H1 (cell line): ENCODE measurements around the gene MDC1. TPM values are rescaled to one million over a fixed set of nuclear protein-coding genes. Genes with fewer than 3 reads are reported as not detected.

ENCODE experiments used
- CTCF ChIA-PET: fragments of 300-600 bp; sonication (Branson Sonifier 250); formaldehyde crosslinking; loops from one replicate; lab custom pipeline; 2021; ENCODE audit not compliant: partially characterized antibody; lab: Charles Lee
- POLR2A ChIA-PET: fragments of 300-600 bp; sonication (Branson Sonifier 250); formaldehyde crosslinking; loops from one replicate; lab custom pipeline; 2021; ENCODE audit warnings: inconsistent platforms; ENCODE audit not compliant: partially characterized antibody; lab: Charles Lee
- DNase-seq, 2 experiments: peaks; one replicate each; pipeline versions ENCODE4 v3.0.0 to v3.0.0-alpha.2; 2010 to 2022; ENCODE audit warnings: low spot score in 2 of 2, low read depth in 1 of 2, mixed read lengths in 1 of 2
- FAIRE-seq: peaks from 2 replicates; lab custom pipeline; 2011; peaks lifted over from hg19 to GRCh38; lab: Jason Lieb, UNC
- H2AFZ ChIP-seq: 2 replicates; pipeline ENCODE4 v1.8.1; 2012; ENCODE audit warnings: low read length, inconsistent platforms
- H2AK5ac ChIP-seq: 2 replicates; pipeline ENCODE4 v1.6.1; 2013; ENCODE audit warnings: low read depth, low read length
- H2BK120ac ChIP-seq: replicated peaks from 2 replicates; pipeline ENCODE3; 2013; ENCODE audit warnings: low read depth, low read length, inconsistent platforms
- H2BK12ac ChIP-seq: 2 replicates; pipeline ENCODE4 v1.6.1; 2013; ENCODE audit warnings: low read depth, low read length
- H2BK15ac ChIP-seq: 2 replicates; pipeline ENCODE4 v1.6.1; 2013; ENCODE audit warnings: low read length
- H2BK20ac ChIP-seq: 2 replicates; pipeline ENCODE4 v1.6.1; 2013; ENCODE audit warnings: low read length
- H2BK5ac ChIP-seq: 2 replicates; pipeline ENCODE4 v1.6.1; 2013; ENCODE audit warnings: low read depth, low read length
- H3K14ac ChIP-seq: 2 replicates; pipeline ENCODE4 v1.6.1; 2013; ENCODE audit warnings: inconsistent platforms; ENCODE audit not compliant: insufficient read length
- H3K18ac ChIP-seq: 2 replicates; pipeline ENCODE4 v1.6.1; 2013; ENCODE audit warnings: low read length; ENCODE audit errors: extremely low read depth
- H3K23ac ChIP-seq: 2 replicates; pipeline ENCODE4 v1.6.1; 2013; ENCODE audit warnings: inconsistent platforms; ENCODE audit not compliant: insufficient read length
- H3K23me2 ChIP-seq: 2 replicates; pipeline ENCODE4 v1.6.1; 2013; ENCODE audit warnings: low read depth, low read length
- H3K27ac ChIP-seq: 2 replicates; pipeline ENCODE4 v1.6.1; 2011; ENCODE audit warnings: low read depth, low read length, inconsistent platforms
- H3K27me3 ChIP-seq, 4 experiments: replicated peaks in 1 of 4; 1 replicate in 1 of 4; 2 replicates in 3 of 4; pipeline versions ENCODE4 v1.6.1 to v1.8.1; 2011 to 2013; ENCODE audit warnings: low read length in 3 of 4, mild to moderate bottlenecking in 3 of 4, inconsistent platforms in 2 of 4, mixed read lengths in 2 of 4, moderate library complexity in 1 of 4; ENCODE audit not compliant: control insufficient read depth in 3 of 4, insufficient read depth in 3 of 4; ENCODE audit errors: extremely low read depth in 1 of 4
- H3K36me3 ChIP-seq, 4 experiments: 2 replicates each; pipeline versions ENCODE4 v1.6.1 to v1.8.1; 2011 to 2013; ENCODE audit warnings: mild to moderate bottlenecking in 4 of 4, low read length in 3 of 4, moderate library complexity in 2 of 4, control low read depth in 1 of 4, inconsistent platforms in 1 of 4; ENCODE audit not compliant: insufficient read depth in 4 of 4, control insufficient read depth in 2 of 4
- H3K4ac ChIP-seq: replicated peaks from 2 replicates; pipeline ENCODE3; 2013; ENCODE audit warnings: low read length, low read depth, mixed read lengths, inconsistent platforms; ENCODE audit not compliant: insufficient read length
- H3K4me1 ChIP-seq, 4 experiments: replicated peaks in 1 of 4; 1 replicate in 1 of 4; 2 replicates in 3 of 4; pipeline versions ENCODE4 v1.6.1 to v1.8.1; 2011 to 2013; ENCODE audit warnings: low read length in 3 of 4, inconsistent platforms in 2 of 4, mixed read lengths in 1 of 4; ENCODE audit not compliant: insufficient read depth in 4 of 4, control insufficient read depth in 3 of 4
- H3K4me2 ChIP-seq, 2 experiments: 2 replicates each; pipeline versions ENCODE4 v1.6.1 to v1.8.1; 2011 to 2013; ENCODE audit warnings: low read depth in 2 of 2, low read length in 2 of 2, control low read depth in 1 of 2, inconsistent platforms in 1 of 2, mild to moderate bottlenecking in 1 of 2; ENCODE audit not compliant: insufficient read depth in 1 of 2
- H3K4me3 ChIP-seq, 4 experiments: fragments of 200-600, 300-600 bp in 1 of 4; sonication (generic), shearing (Covaris generic), sonication (Bioruptor Twin) in 1 of 4; 2 replicates each; pipeline versions ENCODE4 v1.5.1 to v1.8.1; 2011 to 2016; ENCODE audit warnings: low read length in 4 of 4, low read depth in 3 of 4, control low read depth in 2 of 4, inconsistent platforms in 2 of 4, mild to moderate bottlenecking in 2 of 4, mixed read lengths in 1 of 4, moderate library complexity in 1 of 4; ENCODE audit not compliant: insufficient read depth in 2 of 4; ENCODE audit errors: extremely low read depth in 1 of 4
- H3K56ac ChIP-seq: replicated peaks from 2 replicates; pipeline ENCODE3; 2013; ENCODE audit warnings: low read depth, mild to moderate bottlenecking, mixed read lengths, low read length, inconsistent platforms; ENCODE audit not compliant: insufficient read length
- H3K79me1 ChIP-seq: 2 replicates; pipeline ENCODE4 v1.6.1; 2013; ENCODE audit warnings: low read depth, low read length, control low read depth
- H3K79me2 ChIP-seq, 2 experiments: 2 replicates each; pipeline versions ENCODE4 v1.6.1 to v1.8.1; 2012 to 2013; ENCODE audit warnings: low read length in 2 of 2, mild to moderate bottlenecking in 2 of 2, inconsistent platforms in 1 of 2; ENCODE audit not compliant: insufficient read depth in 2 of 2, control insufficient read depth in 1 of 2
- H3K9ac ChIP-seq, 4 experiments: replicated peaks in 1 of 4; 1 replicate in 1 of 4; 2 replicates in 3 of 4; pipeline versions ENCODE4 v1.6.1 to v1.8.1; 2011 to 2013; ENCODE audit warnings: low read depth in 3 of 4, low read length in 3 of 4, control low read depth in 2 of 4, mild to moderate bottlenecking in 2 of 4, moderate library complexity in 2 of 4, inconsistent platforms in 1 of 4; ENCODE audit errors: extremely low read depth in 1 of 4
- H3K9me3 ChIP-seq, 2 experiments: 2 replicates each; pipeline versions ENCODE4 v1.6.1 to v1.8.1; 2012 to 2013; ENCODE audit warnings: mild to moderate bottlenecking in 2 of 2, moderate library complexity in 2 of 2, control low read depth in 1 of 2, inconsistent platforms in 1 of 2, low read depth in 1 of 2, low read length in 1 of 2, mixed read lengths in 1 of 2; ENCODE audit not compliant: insufficient read depth in 2 of 2
- H4K20me1 ChIP-seq, 2 experiments: replicated peaks in 1 of 2; 2 replicates each; pipeline versions ENCODE3 to v1.8.1; 2011 to 2013; ENCODE audit warnings: inconsistent platforms in 2 of 2, low read length in 2 of 2, mild to moderate bottlenecking in 1 of 2; ENCODE audit not compliant: insufficient read depth in 2 of 2, control insufficient read depth in 1 of 2
- H4K5ac ChIP-seq: 2 replicates; pipeline ENCODE4 v1.6.1; 2013; ENCODE audit warnings: low read length, low read depth, mixed read lengths, inconsistent platforms; ENCODE audit not compliant: insufficient read length
- H4K8ac ChIP-seq: 2 replicates; pipeline ENCODE4 v1.8.0; 2013; ENCODE audit warnings: mild to moderate bottlenecking, moderate library complexity, low read length, inconsistent platforms; ENCODE audit not compliant: insufficient read depth; ENCODE audit errors: extremely low read depth
- H4K91ac ChIP-seq: replicated peaks from 2 replicates; pipeline ENCODE3; 2013; ENCODE audit warnings: low read length, mixed read lengths, inconsistent platforms; ENCODE audit not compliant: insufficient read length
- ASH2L ChIP-seq: fragments of 200-600, 300-600 bp; sonication (generic); IDR thresholded peaks from one replicate; pipeline ENCODE4 v1.7.1; 2017; ENCODE audit warnings: low read length
- EP300 ChIP-seq, 2 experiments: IDR thresholded peaks; 1 replicate in 1 of 2; 2 replicates in 1 of 2; pipeline ENCODE4 v1.6.1; 2011 to 2012; ENCODE audit warnings: low read depth in 2 of 2, low read length in 2 of 2, mild to moderate bottlenecking in 2 of 2, borderline replicate concordance in 1 of 2, inconsistent platforms in 1 of 2, moderate library complexity in 1 of 2
- GABPA ChIP-seq: IDR thresholded peaks from 2 replicates; pipeline ENCODE4 v1.6.1; 2011; ENCODE audit warnings: mild to moderate bottlenecking, low read length, moderate library complexity, borderline replicate concordance; ENCODE audit not compliant: insufficient read depth
- PHF8 ChIP-seq: fragments of 200-600 bp; sonication (generic); conservative IDR thresholded peaks from 2 replicates; pipeline ENCODE4 v1.7.1; 2012; ENCODE audit warnings: low read depth, mild to moderate bottlenecking, inconsistent platforms, low read length, moderate library complexity
- RAD21 ChIP-seq, 2 experiments: IDR thresholded peaks in 1 of 2; conservative IDR thresholded peaks in 1 of 2; 2 replicates each; pipeline ENCODE4 v1.6.1; 2011; ENCODE audit warnings: low read depth in 2 of 2, low read length in 2 of 2, improper control_type of control experiment in 1 of 2, inconsistent platforms in 1 of 2, mild to moderate bottlenecking in 1 of 2, moderate library complexity in 1 of 2
- RFX5 ChIP-seq: IDR thresholded peaks from 2 replicates; pipeline ENCODE4 v1.6.1; 2011; ENCODE audit warnings: low read depth, low read length, improper control_type of control experiment, borderline replicate concordance
- SAP30 ChIP-seq: fragments of 300-600 bp; sonication (generic); IDR thresholded peaks from 2 replicates; pipeline ENCODE4 v1.7.1; 2012; ENCODE audit warnings: low read length, moderate library complexity, mild to moderate bottlenecking, inconsistent platforms; ENCODE audit not compliant: insufficient read depth, insufficient replicate concordance
- SP4 ChIP-seq: IDR thresholded peaks from 2 replicates; pipeline ENCODE4 v1.6.1; 2012; ENCODE audit warnings: low read length, inconsistent platforms
- WGBS, 2 experiments: shearing (Covaris generic) in 1 of 2; methylation state at CpG; one replicate each; pipeline versions ENCODE4 v1.1.6 to v1.1.7; 2013 to 2015; ENCODE audit warnings: low lambda C conversion rate in 2 of 2, mixed read lengths in 2 of 2, inconsistent platforms in 1 of 2, low coverage in 1 of 2, missing lambda C conversion rate in 1 of 2; ENCODE audit not compliant: insufficient replicate concordance in 2 of 2, insufficient coverage in 1 of 2, insufficient read length in 1 of 2; ENCODE audit errors: extremely low coverage in 1 of 2, missing lambda C conversion rate in 1 of 2; 5-methylcytosine and 5-hydroxymethylcytosine counted together
- polyA plus RNA-seq, 7 experiments: library from polyadenylated mRNA; depleted of rRNA in 3 of 7; stranded (reverse) in 5 of 7; unstranded in 2 of 7; fragments of >200 nt in 5 of 7; fragments of 200-250 nt in 2 of 7; gene quantifications; 1 replicate in 5 of 7; 2 replicates in 1 of 7; 4 replicates in 1 of 7; pipeline versions ENCODE4 v1.2.1 to v1.2.3, GENCODE V29; 2011 to 2013; ENCODE audit warnings: missing spikeins in 2 of 7, mixed read lengths in 2 of 7
- total RNA-seq: library from RNA; stranded (reverse); fragmentation: NEBNext Ultra II Directional; extraction: Animal tissue kit (Norgen Biotek cat#: 25700); gene quantifications from 2 replicates; pipeline ENCODE4 v1.2.1, GENCODE V29; 2021
- TF ChIP-seq, protein P1 (sequence below): IDR thresholded peaks from 2 replicates; pipeline ENCODE4 v1.6.1; 2011; ENCODE audit warnings: low read length, improper control_type of control experiment

MDC1 gene
- total and polyA plus RNA-seq, 2 of the 8 experiments (the other 6 are each of a cell fraction or from before 2014, with no cell fraction given): 29.9 to 81.1 TPM

DNA sequence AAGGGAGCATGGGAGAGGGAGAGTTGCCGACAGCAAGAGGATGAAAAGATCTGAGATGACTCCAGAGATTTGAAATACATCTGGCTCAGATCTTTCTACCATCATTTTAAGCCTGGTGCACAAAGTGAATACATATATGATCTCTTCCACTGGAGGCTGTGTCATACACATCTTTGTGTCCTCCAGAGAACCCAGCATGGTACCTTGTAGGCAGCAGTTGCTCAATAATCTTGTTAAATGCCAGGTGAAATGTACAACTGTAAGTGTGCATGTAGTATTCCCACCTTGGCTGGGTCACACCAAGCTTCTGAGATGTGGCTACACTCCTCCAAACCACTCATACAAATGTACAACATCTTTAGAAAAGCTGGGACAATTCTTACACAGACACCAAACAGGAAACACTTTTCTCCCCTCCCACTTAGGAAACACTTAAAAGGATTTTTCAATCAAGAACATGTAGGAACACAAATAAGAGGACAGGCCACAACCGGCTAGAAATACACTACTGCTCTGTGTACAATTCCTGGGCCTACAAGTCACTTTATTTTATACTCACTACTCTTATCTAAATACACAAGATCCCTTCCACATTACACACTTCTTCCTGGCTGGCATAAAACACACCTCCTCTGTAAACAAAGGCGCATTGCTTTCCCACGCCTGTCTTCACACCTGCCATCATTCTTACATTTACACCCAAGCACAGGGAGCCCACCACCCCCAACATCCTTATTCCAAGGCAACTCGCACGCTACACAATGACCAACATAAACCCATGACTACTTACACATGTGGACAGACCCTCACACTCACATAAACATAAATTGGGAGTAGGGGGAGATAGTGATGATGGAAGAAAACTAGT, 31.1 kb upstream of the MDC1 start:
- POLR2A ChIA-PET: interaction anchor here (0.6 to 1.7 kb wide), 6 partner anchors 9 to 93 kb away, joined by 3 to 6 read pairs (median 4); no protein-coding TSS in a partner anchor
- no peak overlapping the region for H3K18ac ChIP-seq
- H3K9me3 ChIP-seq: no peaks in the 10 kb centered on the region
- H4K91ac ChIP-seq: no peak overlapping the region
- CTCF ChIA-PET: interaction anchor here (0.6 to 2.3 kb wide), 5 partner anchors 17 to 81 kb away, joined by 3 to 7 read pairs (median 4); no protein-coding TSS in a partner anchor
- H3K4me1 ChIP-seq: peaks cover 0 to 7% (median 2%) of the 10 kb centered on the region in 4 experiments; a peak in 3 of 7 replicates
- WGBS, 2 experiments: 89% methylated on average over 6 of the region's 6 CpGs; no CpG with 5 or more reads in 1 of the 2 experiments
- H3K4me2 ChIP-seq: no peak overlapping the region
- no peaks in the 10 kb centered on the region for H3K36me3 ChIP-seq
- no peak overlapping the region for H2AFZ ChIP-seq
- H3K79me2 ChIP-seq: no peaks in the 10 kb centered on the region
- H3K79me1 ChIP-seq: no peaks in the 10 kb centered on the region
- H3K4ac ChIP-seq: no peak overlapping the region
- H3K27me3 ChIP-seq: no peaks in the 10 kb centered on the region; a peak in 1 of 7 replicates
- H3K56ac ChIP-seq: no peak overlapping the region
- no peak overlapping the region for H3K14ac ChIP-seq
- TF ChIP-seq SAP30: no peak
- no peak for TF ChIP-seq RAD21 (IDR thresholded peaks at IDR 0.05 in 1 of 2, conservative IDR thresholded peaks at IDR 0.05 in 1 of 2; ENCODE audit: low read depth in 2 of 2, low read length in 2 of 2)
- no peak for TF ChIP-seq PHF8
- TF ChIP-seq ASH2L: no peak
- no peak for TF ChIP-seq GABPA
- no peak for TF ChIP-seq SP4
- TF ChIP-seq, protein P1, sequence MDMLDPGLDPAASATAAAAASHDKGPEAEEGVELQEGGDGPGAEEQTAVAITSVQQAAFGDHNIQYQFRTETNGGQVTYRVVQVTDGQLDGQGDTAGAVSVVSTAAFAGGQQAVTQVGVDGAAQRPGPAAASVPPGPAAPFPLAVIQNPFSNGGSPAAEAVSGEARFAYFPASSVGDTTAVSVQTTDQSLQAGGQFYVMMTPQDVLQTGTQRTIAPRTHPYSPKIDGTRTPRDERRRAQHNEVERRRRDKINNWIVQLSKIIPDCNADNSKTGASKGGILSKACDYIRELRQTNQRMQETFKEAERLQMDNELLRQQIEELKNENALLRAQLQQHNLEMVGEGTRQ: no peak
- TF ChIP-seq EP300 (IDR thresholded peaks at IDR 0.05; ENCODE audit: borderline replicate concordance in 1 of 2, low read depth in 2 of 2, low read length in 2 of 2): no peak
- TF ChIP-seq RFX5: no peak
- H3K4me3 ChIP-seq: no peak overlapping the region
- H3K9ac ChIP-seq: no peak overlapping the region
- no peak overlapping the region for H2AK5ac ChIP-seq
- H2BK12ac ChIP-seq: no peak overlapping the region
- H2BK5ac ChIP-seq: no peak overlapping the region
- H4K8ac ChIP-seq: no peak overlapping the region
- no peak for DNase-seq
- H3K27ac ChIP-seq: no peak overlapping the region
- no peak overlapping the region for H2BK120ac ChIP-seq
- no peak overlapping the region for H2BK20ac ChIP-seq
- H2BK15ac ChIP-seq: no peak overlapping the region
- peaks cover 13% of the 10 kb centered on the region; the same call in 1 of the 2 replicates for H3K23me2 ChIP-seq
- FAIRE-seq: no peak
- H4K5ac ChIP-seq: no peak overlapping the region
- H4K20me1 ChIP-seq: peaks cover 0 to 1% of the 10 kb centered on the region in 2 experiments
- H3K23ac ChIP-seq: no peak overlapping the region
